Measurements from ENCODE around the gene RANBP3.

Gene RANBP3

DNA sequence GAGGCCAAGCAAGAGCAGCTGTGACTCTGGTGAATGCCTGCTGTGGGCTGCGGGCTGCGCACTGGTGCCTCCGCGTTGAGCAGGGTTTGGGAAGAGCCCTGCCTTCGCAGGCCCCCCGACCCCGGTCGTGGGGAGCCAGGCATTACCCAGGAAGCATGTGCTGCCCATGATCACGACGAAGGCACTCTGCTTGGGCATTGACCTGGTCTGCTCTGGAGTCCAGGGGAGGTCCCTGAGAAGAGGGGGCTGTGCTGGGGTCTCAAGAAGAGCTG is 19.2 kb downstream of the RANBP3 start:
- no peaks in the 10 kb centered on the region for H3K27me3 ChIP-seq (replicated peaks; ENCODE audit: insufficient read depth, low read length)
- H3K27ac ChIP-seq (ENCODE audit: low read length): no peak overlapping the region
- H3K9ac ChIP-seq (ENCODE audit: low read length): no peak overlapping the region
- no peaks in the 10 kb centered on the region for H3K9me2 ChIP-seq (replicated peaks; ENCODE audit: insufficient read depth, low read length)
- no peak overlapping the region for H3K4me2 ChIP-seq (ENCODE audit: low read depth, low read length)
- H4K20me1 ChIP-seq (ENCODE audit: insufficient read depth, low read length): peaks cover 60% of the 10 kb centered on the region
- no peak overlapping the region for H2AFZ ChIP-seq (ENCODE audit: low read length)
- H3F3A ChIP-seq (ENCODE audit: insufficient read depth, low read length): no peaks in the 10 kb centered on the region
- H3K4me1 ChIP-seq (ENCODE audit: low read length): peaks cover 3% of the 10 kb centered on the region
- no peak for TF ChIP-seq EZH2phosphoT487 (IDR thresholded peaks at IDR 0.05; ENCODE audit: low read length)
- no peak for TF ChIP-seq EZH2 (optimal IDR thresholded peaks at IDR 0.05; ENCODE audit: low read depth, low read length)
- TF ChIP-seq, protein P1, sequence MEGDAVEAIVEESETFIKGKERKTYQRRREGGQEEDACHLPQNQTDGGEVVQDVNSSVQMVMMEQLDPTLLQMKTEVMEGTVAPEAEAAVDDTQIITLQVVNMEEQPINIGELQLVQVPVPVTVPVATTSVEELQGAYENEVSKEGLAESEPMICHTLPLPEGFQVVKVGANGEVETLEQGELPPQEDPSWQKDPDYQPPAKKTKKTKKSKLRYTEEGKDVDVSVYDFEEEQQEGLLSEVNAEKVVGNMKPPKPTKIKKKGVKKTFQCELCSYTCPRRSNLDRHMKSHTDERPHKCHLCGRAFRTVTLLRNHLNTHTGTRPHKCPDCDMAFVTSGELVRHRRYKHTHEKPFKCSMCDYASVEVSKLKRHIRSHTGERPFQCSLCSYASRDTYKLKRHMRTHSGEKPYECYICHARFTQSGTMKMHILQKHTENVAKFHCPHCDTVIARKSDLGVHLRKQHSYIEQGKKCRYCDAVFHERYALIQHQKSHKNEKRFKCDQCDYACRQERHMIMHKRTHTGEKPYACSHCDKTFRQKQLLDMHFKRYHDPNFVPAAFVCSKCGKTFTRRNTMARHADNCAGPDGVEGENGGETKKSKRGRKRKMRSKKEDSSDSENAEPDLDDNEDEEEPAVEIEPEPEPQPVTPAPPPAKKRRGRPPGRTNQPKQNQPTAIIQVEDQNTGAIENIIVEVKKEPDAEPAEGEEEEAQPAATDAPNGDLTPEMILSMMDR (IDR thresholded peaks at IDR 0.05; ENCODE audit: low read length): no peak
- DNase-seq: no peak
- H3K79me2 ChIP-seq (ENCODE audit: low read length): peaks cover 100% of the 10 kb centered on the region
- no peaks in the 10 kb centered on the region for H3K9me3 ChIP-seq (replicated peaks; ENCODE audit: insufficient read depth, low read length)
- no peak overlapping the region for H3K4me3 ChIP-seq (ENCODE audit: low read length)
- H3K36me3 ChIP-seq (replicated peaks; ENCODE audit: insufficient read depth, low read length): 0 out of 2 replicates have a peak, but pooled peaks cover 4% of the 10 kb centered on the region

DNA sequence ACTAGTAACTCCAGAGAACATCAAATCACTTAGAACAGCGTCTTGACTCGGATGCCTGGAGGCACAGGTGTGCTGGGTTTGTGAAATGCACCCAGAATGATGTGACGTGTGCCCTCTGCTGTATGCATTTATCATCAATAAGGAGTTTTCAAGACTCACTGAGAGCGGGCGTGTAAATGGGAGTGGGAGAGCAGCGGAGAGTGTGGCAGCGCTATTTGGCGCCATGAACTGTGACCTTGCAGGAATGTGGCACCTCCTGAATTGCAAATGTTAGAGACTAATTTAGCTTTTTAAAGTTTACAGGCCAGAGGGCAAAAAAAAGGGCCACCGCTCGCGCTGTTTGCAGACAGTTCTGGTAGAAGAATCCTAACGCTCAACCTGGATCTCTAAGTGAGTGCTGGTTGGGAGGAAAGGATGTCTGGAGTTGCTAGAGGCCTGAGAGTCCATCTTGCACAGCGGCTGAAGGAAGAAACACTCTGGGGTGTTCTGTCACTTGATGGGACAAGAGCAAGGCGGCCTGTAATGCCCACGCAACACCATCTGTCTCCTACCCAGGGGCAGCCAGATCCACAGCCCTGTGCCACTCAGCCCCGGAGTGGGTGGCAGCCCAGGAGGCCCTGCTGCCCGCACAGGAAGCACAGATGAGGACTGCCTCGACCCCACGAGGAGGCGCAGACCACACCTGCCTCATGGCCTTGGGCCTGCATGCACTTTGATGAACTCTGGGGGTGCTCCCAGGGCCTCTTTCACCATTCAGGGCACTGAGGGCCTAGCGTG is 19.7 kb downstream of the RANBP3 start:
- TF ChIP-seq EZH2 (optimal IDR thresholded peaks at IDR 0.05; ENCODE audit: low read depth, low read length) (no peak), EZH2phosphoT487 (IDR thresholded peaks at IDR 0.05; ENCODE audit: low read length) (no peak)
- TF ChIP-seq, protein P1 (IDR thresholded peaks at IDR 0.05; ENCODE audit: low read length): no peak
- no peak overlapping the region for H3K27ac ChIP-seq (ENCODE audit: low read length)

DNA sequence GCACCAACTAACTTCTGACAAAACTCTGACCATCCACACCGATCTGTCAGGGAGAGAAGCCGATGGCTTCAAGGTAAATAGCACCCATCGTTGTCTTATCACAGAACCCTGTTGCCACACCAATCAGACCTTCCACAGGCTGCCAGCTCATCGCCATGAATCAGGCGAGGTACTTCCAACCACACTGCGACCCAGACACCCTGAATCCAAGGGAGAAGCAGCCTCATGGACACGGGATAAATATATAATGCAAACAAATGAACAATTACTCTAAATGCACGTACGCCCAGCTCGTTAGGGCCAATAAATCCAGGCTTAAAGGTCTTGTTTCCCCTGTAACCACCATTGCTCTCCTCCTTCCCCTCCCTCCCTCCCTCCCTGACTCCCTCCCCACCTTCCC is 20.8 kb downstream of the RANBP3 start:
- DNase-seq: no peak
- Histone ChIP-seq H3K4me3 (ENCODE audit: low read length) (no peak overlapping the region), H3F3A (ENCODE audit: insufficient read depth, low read length) (no peaks in the 10 kb centered on the region), H3K9me2 (replicated peaks; ENCODE audit: insufficient read depth, low read length) (no peaks in the 10 kb centered on the region), H4K20me1 (ENCODE audit: insufficient read depth, low read length) (peaks cover 44% of the 10 kb centered on the region), H3K4me2 (ENCODE audit: low read depth, low read length) (no peak overlapping the region), H3K27me3 (replicated peaks; ENCODE audit: insufficient read depth, low read length) (no peaks in the 10 kb centered on the region), H3K79me2 (ENCODE audit: low read length) (peaks cover 100% of the 10 kb centered on the region), H2AFZ (ENCODE audit: low read length) (no peak overlapping the region), H3K9me3 (replicated peaks; ENCODE audit: insufficient read depth, low read length) (no peaks in the 10 kb centered on the region), H3K9ac (ENCODE audit: low read length) (no peak overlapping the region), H3K27ac (ENCODE audit: low read length) (no peak overlapping the region), H3K36me3 (replicated peaks; ENCODE audit: insufficient read depth, low read length) (0 out of 2 replicates have a peak, but pooled peaks cover 4% of the 10 kb centered on the region), H3K4me1 (ENCODE audit: low read length) (peaks cover 18% of the 10 kb centered on the region)
- TF ChIP-seq EZH2phosphoT487 (IDR thresholded peaks at IDR 0.05; ENCODE audit: low read length) (no peak), EZH2 (optimal IDR thresholded peaks at IDR 0.05; ENCODE audit: low read depth, low read length) (no peak)
- TF ChIP-seq, protein P1 (IDR thresholded peaks at IDR 0.05; ENCODE audit: low read length): no peak

More for the DNA sequence above, 19.7 kb downstream of the RANBP3 start:
- no peak overlapping the region for H3K9ac ChIP-seq (ENCODE audit: low read length)
- no peak overlapping the region for H3K4me3 ChIP-seq (ENCODE audit: low read length)
- no peak overlapping the region for H3K4me2 ChIP-seq (ENCODE audit: low read depth, low read length)
- no peaks in the 10 kb centered on the region for H3K9me2 ChIP-seq (replicated peaks; ENCODE audit: insufficient read depth, low read length)
- H3K9me3 ChIP-seq (replicated peaks; ENCODE audit: insufficient read depth, low read length): no peaks in the 10 kb centered on the region
- H3K36me3 ChIP-seq (replicated peaks; ENCODE audit: insufficient read depth, low read length): 0 out of 2 replicates have a peak, but pooled peaks cover 4% of the 10 kb centered on the region
- peaks cover 100% of the 10 kb centered on the region for H3K79me2 ChIP-seq (ENCODE audit: low read length)
- H3K27me3 ChIP-seq (replicated peaks; ENCODE audit: insufficient read depth, low read length): no peaks in the 10 kb centered on the region
- H3K4me1 ChIP-seq (ENCODE audit: low read length): peaks cover 8% of the 10 kb centered on the region
- DNase-seq: no peak
- peaks cover 55% of the 10 kb centered on the region for H4K20me1 ChIP-seq (ENCODE audit: insufficient read depth, low read length)
- H2AFZ ChIP-seq (ENCODE audit: low read length): no peak overlapping the region
- H3F3A ChIP-seq (ENCODE audit: insufficient read depth, low read length): no peaks in the 10 kb centered on the region

All from MM.1S (cell line).